Erythroblast (primary cell): Measurements from ENCODE around the gene FADD.

Experiments used
- GATA1 ChIP-seq: IDR thresholded peaks from 2 replicates; pipeline ENCODE4 v1.6.1; 2011; ENCODE audit warnings: low read depth, mild to moderate bottlenecking, control low read depth, low read length, moderate library complexity
- POLR2A ChIP-seq: IDR thresholded peaks from 2 replicates; pipeline ENCODE4 v1.6.1; 2011; ENCODE audit warnings: mild to moderate bottlenecking, low read length

- TF ChIP-seq POLR2A (no peak), GATA1 (no peak)
These were observed 32.4 kb upstream of the FADD start for GRCh38 chr11:70170596-70171210.
